ENCODE data around the gene CAPN15.

CAPN15 gene

GRCh38 chr16:586645-587590 is 59.4 kb downstream of the CAPN15 start:
- Histone ChIP-seq H3K4me3 (ENCODE audit: low read depth in 1 of 2, low read length in 2 of 2) (peak overlapping the region in 1 of 2 donors; percentile 83), H3K9ac (ENCODE audit: low read depth in 1 of 2, low read length in 2 of 2) (peak overlapping the region in 1 of 2 donors; percentile 88), H3K4me1 (ENCODE audit: control insufficient read depth in 1 of 2, insufficient read depth in 2 of 2, low read length in 2 of 2) (peaks cover 16 to 29% of the 10 kb centered on the region in 2 donors)

GRCh38 chr16:588639-588888 is 61.1 kb downstream of the CAPN15 start:
- peak overlapping the region; percentile 81 to 83 for H3K4me3 ChIP-seq (ENCODE audit: low read depth in 1 of 2, low read length in 2 of 2)
- peaks cover 32 to 46% of the 10 kb centered on the region in 2 donors for H3K4me1 ChIP-seq (ENCODE audit: control insufficient read depth in 1 of 2, insufficient read depth in 2 of 2, low read length in 2 of 2)
- H3K9me3 ChIP-seq (ENCODE audit: control insufficient read depth in 1 of 2, low read length in 2 of 2): no peaks in the 10 kb centered on the region
- no peaks in the 10 kb centered on the region for H3K36me3 ChIP-seq (ENCODE audit: control insufficient read depth in 1 of 2, insufficient read depth in 2 of 2, low read length in 2 of 2)
- peak overlapping the region; percentile 97 for H3K27ac ChIP-seq (ENCODE audit: low read depth, low read length)
- H3K9ac ChIP-seq (ENCODE audit: low read depth in 1 of 2, low read length in 2 of 2): peak overlapping the region; percentile 73 to 88
- peaks cover 3 to 6% of the 10 kb centered on the region in 2 donors for H3K27me3 ChIP-seq (ENCODE audit: control insufficient read depth in 1 of 2, insufficient read depth in 2 of 2, low read length in 2 of 2)

More at GRCh38 chr16:586645-587590, 59.4 kb downstream of the CAPN15 start:
- no peak overlapping the region for H3K27ac ChIP-seq (ENCODE audit: low read depth, low read length)
- no peaks in the 10 kb centered on the region for H3K36me3 ChIP-seq (ENCODE audit: control insufficient read depth in 1 of 2, insufficient read depth in 2 of 2, low read length in 2 of 2)
- H3K9me3 ChIP-seq (ENCODE audit: control insufficient read depth in 1 of 2, low read length in 2 of 2): no peaks in the 10 kb centered on the region
- peaks cover 3 to 6% of the 10 kb centered on the region in 2 donors for H3K27me3 ChIP-seq (ENCODE audit: control insufficient read depth in 1 of 2, insufficient read depth in 2 of 2, low read length in 2 of 2)

GRCh38 chr16:588889-589657 is 61.6 kb downstream of the CAPN15 start:
- peaks cover 37 to 51% of the 10 kb centered on the region in 2 donors for H3K4me1 ChIP-seq (ENCODE audit: control insufficient read depth in 1 of 2, insufficient read depth in 2 of 2, low read length in 2 of 2)

GRCh38 chr16:589658-590187 is 62.2 kb downstream of the CAPN15 start, which contains the start of gene RAB40C:
TSS of gene RAB40C (plus strand) at chr16:590066. CDS start at chr16:590292, 226 bp downstream.
- peaks cover 3 to 6% of the 10 kb centered on the region in 2 donors for H3K27me3 ChIP-seq (ENCODE audit: control insufficient read depth in 1 of 2, insufficient read depth in 2 of 2, low read length in 2 of 2)
- peak within 1 kb of the TSS; percentile 97 for H3K27ac ChIP-seq (ENCODE audit: low read depth, low read length)
- no peaks in the 10 kb centered on the region for H3K36me3 ChIP-seq (ENCODE audit: control insufficient read depth in 1 of 2, insufficient read depth in 2 of 2, low read length in 2 of 2)
- H3K4me3 ChIP-seq (ENCODE audit: low read depth in 1 of 2, low read length in 2 of 2): peak within 1 kb of the TSS; percentile 83 to 86
- H3K9ac ChIP-seq (ENCODE audit: low read depth in 1 of 2, low read length in 2 of 2): peak within 1 kb of the TSS; percentile 92 to 98
- H3K4me1 ChIP-seq (ENCODE audit: control insufficient read depth in 1 of 2, insufficient read depth in 2 of 2, low read length in 2 of 2): peaks cover 43 to 56% of the 10 kb centered on the region in 2 donors
- no peaks in the 10 kb centered on the region for H3K9me3 ChIP-seq (ENCODE audit: control insufficient read depth in 1 of 2, low read length in 2 of 2)

More at GRCh38 chr16:588889-589657, 61.6 kb downstream of the CAPN15 start:
- Histone ChIP-seq H3K27ac (ENCODE audit: low read depth, low read length) (peak overlapping the region; percentile 97), H3K27me3 (ENCODE audit: control insufficient read depth in 1 of 2, insufficient read depth in 2 of 2, low read length in 2 of 2) (peaks cover 3 to 6% of the 10 kb centered on the region in 2 donors), H3K9ac (ENCODE audit: low read depth in 1 of 2, low read length in 2 of 2) (peak overlapping the region; percentile 76 to 88), H3K4me3 (ENCODE audit: low read depth in 1 of 2, low read length in 2 of 2) (peak overlapping the region; percentile 81 to 83), H3K9me3 (ENCODE audit: control insufficient read depth in 1 of 2, low read length in 2 of 2) (no peaks in the 10 kb centered on the region), H3K36me3 (ENCODE audit: control insufficient read depth in 1 of 2, insufficient read depth in 2 of 2, low read length in 2 of 2) (no peaks in the 10 kb centered on the region)

- Histone ChIP-seq H3K9ac (ENCODE audit: low read depth in 1 of 2, low read length in 2 of 2) (peak overlapping the region; percentile 92 to 98), H3K27me3 (ENCODE audit: control insufficient read depth in 1 of 2, insufficient read depth in 2 of 2, low read length in 2 of 2) (peaks cover 3 to 5% of the 10 kb centered on the region in 2 donors), H3K9me3 (ENCODE audit: control insufficient read depth in 1 of 2, low read length in 2 of 2) (no peaks in the 10 kb centered on the region), H3K27ac (ENCODE audit: low read depth, low read length) (peak overlapping the region; percentile 87), H3K4me3 (ENCODE audit: low read depth in 1 of 2, low read length in 2 of 2) (peak overlapping the region; percentile 79 to 86), H3K4me1 (ENCODE audit: control insufficient read depth in 1 of 2, insufficient read depth in 2 of 2, low read length in 2 of 2) (peaks cover 48 to 61% of the 10 kb centered on the region in 2 donors), H3K36me3 (ENCODE audit: control insufficient read depth in 1 of 2, insufficient read depth in 2 of 2, low read length in 2 of 2) (no peaks in the 10 kb centered on the region)
Observed at GRCh38 chr16:590188-590814, 62.8 kb downstream of the CAPN15 start.

GRCh38 chr16:590815-591200 is 63.3 kb downstream of the CAPN15 start:
- H3K4me1 ChIP-seq (ENCODE audit: control insufficient read depth in 1 of 2, insufficient read depth in 2 of 2, low read length in 2 of 2): peaks cover 52 to 61% of the 10 kb centered on the region in 2 donors
- peak overlapping the region; percentile 79 to 86 for H3K4me3 ChIP-seq (ENCODE audit: low read depth in 1 of 2, low read length in 2 of 2)
- H3K27ac ChIP-seq (ENCODE audit: low read depth, low read length): peak overlapping the region; percentile 87
- peak overlapping the region; percentile 92 to 98 for H3K9ac ChIP-seq (ENCODE audit: low read depth in 1 of 2, low read length in 2 of 2)
- peaks cover 0 to 3% of the 10 kb centered on the region in 2 donors for H3K27me3 ChIP-seq (ENCODE audit: control insufficient read depth in 1 of 2, insufficient read depth in 2 of 2, low read length in 2 of 2)
- peaks cover 0 to under 1% of the 10 kb centered on the region in 2 donors for H3K36me3 ChIP-seq (ENCODE audit: control insufficient read depth in 1 of 2, insufficient read depth in 2 of 2, low read length in 2 of 2)
- no peaks in the 10 kb centered on the region for H3K9me3 ChIP-seq (ENCODE audit: control insufficient read depth in 1 of 2, low read length in 2 of 2)

GRCh38 chr16:591231-591630 is 63.7 kb downstream of the CAPN15 start:
- no peak overlapping the region for H3K27ac ChIP-seq (ENCODE audit: low read depth, low read length)
- H3K9me3 ChIP-seq (ENCODE audit: control insufficient read depth in 1 of 2, low read length in 2 of 2): no peaks in the 10 kb centered on the region
- peak overlapping the region; percentile 92 to 98 for H3K9ac ChIP-seq (ENCODE audit: low read depth in 1 of 2, low read length in 2 of 2)
- H3K36me3 ChIP-seq (ENCODE audit: control insufficient read depth in 1 of 2, insufficient read depth in 2 of 2, low read length in 2 of 2): peaks cover 0 to 5% of the 10 kb centered on the region in 2 donors
- H3K4me1 ChIP-seq (ENCODE audit: control insufficient read depth in 1 of 2, insufficient read depth in 2 of 2, low read length in 2 of 2): peaks cover 56 to 61% of the 10 kb centered on the region in 2 donors
- H3K27me3 ChIP-seq (ENCODE audit: control insufficient read depth in 1 of 2, insufficient read depth in 2 of 2, low read length in 2 of 2): peaks cover 0 to 1% of the 10 kb centered on the region in 2 donors
- H3K4me3 ChIP-seq (ENCODE audit: low read depth in 1 of 2, low read length in 2 of 2): peak overlapping the region; percentile 79 to 86

- Histone ChIP-seq H3K9me3 (ENCODE audit: control insufficient read depth in 1 of 2, low read length in 2 of 2) (no peaks in the 10 kb centered on the region), H3K4me3 (ENCODE audit: low read depth in 1 of 2, low read length in 2 of 2) (peak overlapping the region; percentile 15 to 41), H3K27ac (ENCODE audit: low read depth, low read length) (peak overlapping the region; percentile 92), H3K4me1 (ENCODE audit: control insufficient read depth in 1 of 2, insufficient read depth in 2 of 2, low read length in 2 of 2) (peaks cover 61% of the 10 kb centered on the region in 2 donors), H3K27me3 (ENCODE audit: control insufficient read depth in 1 of 2, insufficient read depth in 2 of 2, low read length in 2 of 2) (no peaks in the 10 kb centered on the region), H3K9ac (ENCODE audit: low read depth in 1 of 2, low read length in 2 of 2) (peak overlapping the region; percentile 70 to 92), H3K36me3 (ENCODE audit: control insufficient read depth in 1 of 2, insufficient read depth in 2 of 2, low read length in 2 of 2) (peaks cover 0 to 13% of the 10 kb centered on the region in 2 donors)
Observed at GRCh38 chr16:591892-592517, 64.5 kb downstream of the CAPN15 start.

All from duodenal mucosa (tissue), 2 donors.